HG03457 (cell line): ENCODE data around the gene SLC35G1.

Experiments used
- ATAC-seq: cut with Tn5 transposase; IDR thresholded peaks from one replicate; pipeline ENCODE4 v1.9.1; 2021; ENCODE audit warnings: moderate number of reproducible peaks; ENCODE audit not compliant: unreplicated experiment

SLC35G1 gene

GRCh38 chr10:93947055-93947454, 53.3 kb downstream of the SLC35G1 start:
- ATAC-seq, result no peak

GRCh38 chr10:93947524-93947923, 53.7 kb downstream of the SLC35G1 start:
- ATAC-seq, result no peak

- no peak for ATAC-seq
These were observed 58.1 kb downstream of the SLC35G1 start for GRCh38 chr10:93951905-93952304.
